Stimulated activated CD4-positive, alpha-beta T cell treated with anti-CD3 and anti-CD28 coated beads, Interleukin-1b, Interleukin-23, amount 100 ng/mL, for 48 hours (primary cell): ENCODE measurements around the gene PPP3R1.

Source experiments
- DNase-seq: peaks from one replicate; pipeline ENCODE4 v3.0.0-alpha.2; 2020

PPP3R1 gene

DNA sequence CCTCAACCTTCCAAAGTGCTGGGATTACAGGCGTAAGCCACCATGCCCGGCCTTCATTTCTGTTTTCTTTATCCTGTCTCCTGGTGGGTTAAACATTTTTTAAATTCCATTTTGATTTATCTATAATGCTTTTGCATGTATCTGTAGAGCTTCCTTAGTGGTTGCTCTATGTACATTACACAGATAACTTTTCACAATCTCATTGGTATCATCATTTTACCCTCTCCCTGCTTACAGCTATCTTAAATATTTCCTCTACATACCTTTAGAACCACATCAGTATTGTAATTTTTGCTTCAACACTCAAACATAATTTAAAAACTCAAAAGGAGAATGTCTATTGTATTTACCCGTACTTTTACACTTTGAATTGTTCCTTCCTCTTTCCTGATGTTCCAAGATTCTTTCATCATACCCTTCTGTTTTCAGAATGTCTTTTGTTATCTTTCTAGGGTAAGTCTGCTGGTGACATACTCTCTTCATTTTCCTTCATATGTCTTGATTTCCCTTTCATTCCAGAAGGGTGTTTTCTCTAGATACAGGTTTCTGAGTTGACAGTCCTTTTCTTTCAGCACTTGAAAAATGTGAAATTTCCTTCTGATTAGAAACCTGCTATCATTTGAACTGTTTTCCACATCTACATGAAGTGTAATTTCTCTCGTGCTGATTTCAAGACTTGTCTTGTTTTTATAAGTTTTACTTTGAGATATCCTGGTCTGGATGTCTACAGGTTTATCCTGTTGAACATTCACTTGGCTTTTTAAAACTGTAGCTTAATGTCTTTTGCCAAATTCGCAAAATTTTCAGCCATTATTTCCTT is 21.9 kb downstream of the PPP3R1 start:
- no peak for DNase-seq

DNA sequence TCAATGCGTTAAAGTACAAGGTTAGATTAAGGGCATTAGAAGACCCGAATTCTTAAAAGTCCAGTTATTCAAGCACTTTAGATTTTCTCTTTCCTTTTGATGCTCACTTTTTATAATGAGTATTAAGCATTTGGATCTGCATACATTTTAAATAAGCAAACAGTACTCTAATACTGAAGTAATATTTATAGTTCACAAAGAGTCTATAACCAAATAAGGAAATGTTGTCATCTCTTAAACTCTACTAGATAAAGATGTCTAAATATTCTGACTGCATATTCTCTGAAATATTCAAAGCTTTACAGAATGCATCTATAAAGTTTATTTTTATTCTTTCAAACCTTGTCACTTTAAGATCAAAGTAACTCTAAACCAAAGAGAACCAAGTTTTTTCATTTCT is 25.5 kb downstream of the PPP3R1 start:
- no peak for DNase-seq

DNA sequence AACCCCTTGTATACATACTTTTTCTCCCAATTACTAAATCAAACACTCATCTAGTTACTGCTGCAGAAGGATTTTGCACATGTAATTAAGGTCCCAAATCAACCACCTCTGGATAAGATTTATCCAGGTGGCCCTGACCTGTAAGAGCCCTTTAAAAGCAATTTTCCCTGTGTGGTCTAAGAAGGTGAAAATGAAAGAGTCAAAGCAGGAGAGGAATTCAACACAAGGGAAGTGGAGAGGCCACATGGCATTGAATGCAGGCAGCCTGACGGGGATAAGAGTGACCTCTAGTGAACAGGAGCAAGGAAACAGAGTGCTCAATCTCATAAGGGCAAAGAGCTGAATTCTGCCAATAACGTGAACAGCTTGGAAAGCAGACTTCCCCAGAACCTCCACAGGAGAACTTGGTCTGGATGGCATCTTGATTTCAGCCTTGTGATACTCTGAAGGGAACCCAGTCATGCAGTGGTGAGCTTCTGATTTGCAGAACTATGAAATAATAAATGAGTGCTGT is 27.2 kb downstream of the PPP3R1 start:
- DNase-seq = no peak

DNA sequence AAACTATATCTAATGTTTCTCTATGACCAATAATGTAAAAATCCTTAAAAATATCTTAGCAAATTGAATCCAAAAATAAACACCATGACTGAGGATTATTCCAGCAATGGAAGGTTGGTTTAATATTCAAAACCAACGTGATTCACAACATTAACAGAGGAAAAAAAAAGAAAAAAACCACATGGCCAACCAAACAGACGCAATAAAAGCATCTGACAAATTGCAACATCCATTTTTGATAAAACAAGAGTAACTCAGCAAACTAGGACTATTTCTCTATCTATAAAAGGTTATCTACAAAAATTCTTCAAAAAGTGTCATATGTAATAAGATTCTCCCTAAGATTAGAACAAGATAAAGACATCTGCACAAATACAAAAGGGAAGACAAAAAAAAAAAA is 28.9 kb downstream of the PPP3R1 start:
- DNase-seq = no peak

- DNase-seq = no peak
Observed at GRCh38 chr2:68222287-68222686, 30.0 kb downstream of the PPP3R1 start.

DNA sequence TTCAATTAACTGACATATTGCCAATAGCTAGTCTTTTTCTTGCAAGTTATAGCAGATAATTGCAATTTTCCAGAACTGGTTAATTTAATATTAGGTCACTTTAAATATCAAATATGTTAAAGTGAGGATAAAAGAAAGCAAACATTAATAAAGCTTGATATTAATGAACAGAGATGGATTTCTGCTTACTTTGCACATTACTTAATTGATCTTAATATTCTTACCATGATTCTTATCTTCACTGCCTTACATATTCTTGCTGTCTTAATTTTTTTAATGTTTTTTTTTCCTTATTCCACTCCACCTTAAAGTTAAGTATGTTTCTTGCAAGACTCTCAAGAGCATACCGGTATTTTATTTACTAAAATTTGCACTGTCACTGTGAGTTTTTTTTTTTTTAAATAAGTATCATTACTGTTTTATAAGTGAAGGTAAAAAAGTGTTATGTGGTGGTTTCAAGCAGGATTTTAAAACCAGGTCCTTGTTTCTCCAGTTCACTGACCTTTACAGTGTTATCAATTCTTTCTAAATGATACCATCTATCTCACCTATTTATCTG is 33.9 kb downstream of the PPP3R1 start:
- no peak for DNase-seq

DNA sequence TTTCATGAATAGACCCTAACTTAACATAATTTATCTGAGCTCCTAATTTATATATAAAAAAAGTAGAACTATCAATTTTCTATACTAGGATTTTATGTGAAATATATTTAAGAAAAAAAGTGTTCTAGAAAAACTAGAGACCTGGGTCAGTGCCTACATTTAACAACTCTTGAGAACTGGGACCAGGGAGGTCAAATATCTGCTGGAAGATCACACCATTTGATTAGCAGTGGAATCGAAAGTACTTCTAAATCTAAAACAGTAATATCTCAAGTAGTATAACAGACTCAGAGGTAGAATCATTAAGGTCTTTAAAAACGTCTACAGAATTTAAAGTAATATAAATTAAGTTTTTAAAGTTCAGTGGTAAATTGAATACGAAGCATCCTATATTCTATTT is 34.6 kb downstream of the PPP3R1 start:
- DNase-seq = no peak

DNA sequence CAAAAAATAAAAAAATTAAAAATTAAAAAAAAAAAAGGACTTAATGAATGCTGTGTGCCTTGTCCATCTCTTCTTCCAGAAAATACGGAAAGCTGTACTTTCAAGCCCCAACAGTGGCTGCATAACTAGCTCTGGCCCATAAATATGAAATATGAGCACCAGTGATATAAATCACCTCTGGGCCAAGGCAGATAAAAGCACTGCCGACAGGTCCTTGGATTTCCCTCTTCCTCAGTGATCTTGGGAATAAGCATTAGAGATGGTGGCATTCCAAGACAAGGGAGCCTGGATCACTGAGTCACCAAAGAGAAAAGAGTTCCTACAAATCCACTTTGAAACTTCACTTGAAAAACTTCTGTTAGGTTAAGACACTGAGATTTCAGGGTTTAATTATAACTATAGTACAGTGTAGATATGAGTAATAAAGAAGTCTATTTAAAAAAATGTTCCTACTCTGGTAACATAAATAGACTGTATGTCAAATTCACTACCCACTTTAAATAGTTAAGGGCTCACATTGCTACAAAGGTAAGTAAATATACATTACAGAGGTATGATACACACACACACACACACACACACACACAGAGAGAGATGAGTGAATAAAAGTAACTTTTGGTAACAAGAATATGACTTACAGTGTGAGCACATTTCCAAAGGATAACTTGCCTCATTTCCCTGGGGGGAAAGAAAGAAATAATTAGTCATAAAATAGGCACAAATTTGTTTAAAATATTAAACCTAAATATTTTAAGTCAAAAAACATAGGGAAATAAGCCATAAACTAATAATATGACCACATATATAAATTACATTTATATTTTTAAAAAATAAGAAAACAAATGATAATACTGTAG is 35.6 kb downstream of the PPP3R1 start:
- DNase-seq = no peak

- no peak for DNase-seq
Observed at GRCh38 chr2:68214381-68214780, 38.0 kb downstream of the PPP3R1 start.

GRCh38 chr2:68206793-68207192 is 45.5 kb downstream of the PPP3R1 start:
- DNase-seq = no peak

GRCh38 chr2:68203587-68203986 is 48.7 kb downstream of the PPP3R1 start:
- no peak for DNase-seq

DNA sequence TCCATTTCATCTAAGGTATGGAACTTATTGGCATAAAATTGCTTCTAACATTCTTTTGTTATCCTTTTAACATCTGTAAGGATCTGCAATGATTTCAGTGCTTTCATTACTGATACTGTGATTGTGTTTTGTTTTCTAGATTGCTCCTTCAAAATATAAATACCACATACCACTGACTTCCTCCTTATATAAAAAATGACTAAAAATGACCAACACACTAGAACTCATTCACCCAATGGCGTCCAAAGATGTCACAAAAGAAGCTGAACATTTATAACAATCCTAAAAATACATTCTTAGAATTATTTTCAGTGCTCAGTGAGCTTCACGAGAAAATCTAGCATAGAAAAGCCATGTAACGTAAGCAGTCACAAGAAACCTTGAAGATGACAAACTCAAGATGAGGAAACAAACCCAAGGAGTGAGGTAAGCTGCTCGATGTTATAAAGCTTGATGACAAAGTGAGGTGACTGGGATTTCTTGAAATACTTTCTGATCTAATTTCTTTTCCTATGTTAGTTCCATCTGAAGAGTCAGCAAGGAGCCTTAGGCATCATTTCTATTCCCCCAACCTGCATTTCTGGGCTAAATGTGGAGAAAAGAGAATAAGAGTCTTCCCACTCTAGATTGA is 52.1 kb downstream of the PPP3R1 start:
- DNase-seq = no peak

DNA sequence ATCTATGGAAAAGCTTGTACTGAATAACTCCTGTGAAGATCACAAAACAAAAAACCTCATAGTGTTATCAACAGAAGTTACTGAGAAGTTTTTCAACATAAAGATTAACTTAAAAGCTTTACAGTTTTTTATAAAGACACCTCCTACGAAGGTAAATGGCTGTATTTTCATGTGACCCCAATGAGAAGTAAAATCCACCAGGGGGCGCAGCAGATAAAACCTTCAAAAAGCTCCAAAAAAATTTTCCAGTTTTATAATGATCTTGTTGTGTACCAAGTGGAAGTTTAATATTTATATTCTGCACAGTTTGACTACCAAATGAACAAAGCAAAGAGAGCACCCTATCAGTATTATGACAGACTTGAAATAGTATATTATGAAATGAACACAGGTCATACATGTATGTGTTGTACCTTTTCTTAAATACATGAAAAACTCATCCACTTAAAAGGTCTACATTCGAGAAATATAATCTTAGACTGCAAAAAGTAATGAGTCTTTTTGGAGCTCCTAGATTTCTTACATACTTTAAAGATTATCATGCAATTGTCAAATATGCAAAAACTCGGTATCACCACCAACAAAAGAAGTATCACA is 56.1 kb downstream of the PPP3R1 start:
- no peak for DNase-seq

- DNase-seq = no peak
Observed at GRCh38 chr2:68195096-68195495, 57.2 kb downstream of the PPP3R1 start.

GRCh38 chr2:68193787-68194372 is 58.5 kb downstream of the PPP3R1 start:
- no peak for DNase-seq

GRCh38 chr2:68193144-68193543 is 59.2 kb downstream of the PPP3R1 start:
- DNase-seq = no peak

- DNase-seq = no peak
Observed at GRCh38 chr2:68190991-68191731, 61.2 kb downstream of the PPP3R1 start.

DNA sequence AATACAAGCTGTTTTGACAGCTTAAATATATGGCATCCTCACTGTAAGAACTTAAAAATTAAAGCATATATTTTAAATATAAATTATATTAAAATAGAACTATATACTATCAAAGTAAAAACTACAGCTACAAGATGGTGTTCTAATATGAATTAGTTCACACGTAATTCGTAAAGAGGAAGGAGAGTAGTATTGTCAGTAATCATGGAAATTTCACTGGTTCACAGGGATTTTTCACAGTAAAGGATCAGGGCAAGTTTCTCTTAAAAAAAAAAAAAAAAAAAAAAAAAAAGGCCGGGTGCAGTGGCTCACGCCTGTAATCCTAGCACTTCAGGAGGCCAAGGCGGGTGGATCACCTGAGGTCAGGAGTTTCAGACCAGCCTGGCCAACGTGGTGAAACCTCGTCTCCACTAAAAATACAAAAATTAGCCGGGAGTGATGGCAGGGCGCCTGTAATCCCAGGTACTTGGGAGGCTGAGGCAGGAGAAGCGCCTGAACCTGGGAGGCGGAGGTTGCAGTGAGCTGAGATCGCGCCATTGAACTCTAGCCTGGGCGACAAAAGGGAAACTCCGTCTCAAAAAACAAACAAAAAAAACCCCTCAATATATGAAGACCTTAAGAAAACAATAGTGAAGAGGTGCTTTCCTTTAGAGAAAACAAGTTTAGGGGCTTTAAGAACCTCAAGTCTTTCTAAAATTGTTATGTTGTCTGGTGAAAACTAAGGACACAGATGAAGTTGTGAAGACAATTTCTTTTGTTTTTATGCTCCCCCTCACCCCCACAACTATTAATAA is 62.1 kb downstream of the PPP3R1 start:
- DNase-seq = no peak

DNA sequence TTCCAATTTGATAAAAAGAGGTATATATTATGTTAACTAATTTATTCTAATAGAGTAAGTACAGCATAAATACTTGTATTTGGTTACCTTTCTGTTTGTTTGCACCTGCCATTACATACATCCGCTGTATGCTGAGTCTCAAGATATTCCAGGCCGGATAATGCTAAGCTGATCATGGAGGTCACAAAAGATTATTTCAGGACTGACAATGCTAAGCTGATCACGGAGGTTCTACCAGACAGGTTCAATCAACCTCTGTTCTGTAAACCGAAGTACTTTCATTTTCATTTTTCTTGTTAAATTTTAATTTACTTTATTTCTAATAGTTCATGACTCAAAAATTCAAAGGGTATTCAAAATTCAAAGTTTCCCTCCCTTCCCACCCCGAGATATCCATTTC is 63.5 kb downstream of the PPP3R1 start:
- DNase-seq = no peak

DNA sequence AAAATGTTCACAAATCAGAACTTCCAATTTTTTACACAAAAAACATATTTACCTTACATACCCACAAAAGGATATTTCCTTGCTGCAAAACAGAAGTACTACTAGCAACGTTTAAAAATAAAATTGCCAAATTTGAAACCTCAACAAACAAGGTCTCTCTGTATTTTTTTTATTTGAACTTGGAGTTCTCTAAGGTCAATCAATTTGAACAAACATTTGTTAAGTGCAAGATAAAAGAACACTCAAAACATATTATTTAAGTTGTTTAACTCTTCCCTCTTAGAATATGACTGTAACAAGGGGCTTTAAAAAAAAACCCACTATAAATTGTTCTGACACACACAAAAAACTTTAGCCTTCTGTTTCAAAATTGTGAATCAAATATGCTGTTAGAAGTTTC is 65.0 kb downstream of the PPP3R1 start:
- no peak for DNase-seq
